HS-27A (cell line): Measurements from ENCODE around the gene ZNF76.

Experiments
- DNase-seq: peaks from one replicate; pipeline ENCODE4 v3.0.0-alpha.2; 2012; ENCODE audit warnings: low read depth, missing footprints

ZNF76 gene

DNA sequence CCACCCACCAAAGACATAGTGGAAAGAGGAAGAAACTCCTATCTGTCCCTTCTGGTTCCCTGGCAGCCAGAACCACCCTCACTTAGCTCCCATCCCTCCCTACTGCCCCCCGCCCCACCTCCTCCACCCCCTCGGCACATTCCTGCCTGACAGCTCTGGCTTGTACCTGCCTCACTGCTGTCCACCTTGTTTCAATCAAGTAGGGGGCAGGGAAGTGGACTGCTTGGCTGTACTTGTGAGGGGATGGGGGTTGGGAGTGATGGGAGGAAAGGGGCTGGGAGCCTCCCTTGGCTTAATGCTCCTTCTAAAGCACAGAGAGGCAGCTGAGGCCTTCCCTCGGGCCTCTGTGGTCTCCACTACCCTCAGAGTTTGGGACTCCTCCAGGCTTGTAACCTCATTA is 22.1 kb upstream of the ZNF76 start:
- DNase-seq: no peak

DNA sequence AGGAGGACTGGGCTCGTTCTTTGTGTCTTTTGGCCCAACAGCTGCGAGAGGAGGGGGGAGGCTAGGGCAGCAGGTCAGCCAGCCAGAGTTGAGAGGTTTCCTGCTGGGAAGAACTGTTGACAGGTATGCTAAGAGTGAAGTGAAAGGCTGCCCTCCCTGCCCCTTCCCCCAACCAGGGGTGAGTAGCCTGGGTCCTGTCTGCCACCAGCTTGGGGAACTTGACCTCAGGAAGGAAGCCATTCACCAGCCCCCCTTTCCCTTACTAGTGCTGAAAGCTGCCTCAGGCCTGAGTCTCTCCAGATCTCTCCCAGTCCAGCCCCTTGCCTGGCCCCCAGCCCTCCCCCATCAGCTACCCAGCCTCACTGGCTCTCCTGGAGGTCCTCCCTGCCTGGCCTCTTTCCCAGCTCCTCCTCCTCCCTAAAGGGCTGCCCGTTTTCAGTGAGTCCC is 20.7 kb upstream of the ZNF76 start:
- DNase-seq: no peak

DNA sequence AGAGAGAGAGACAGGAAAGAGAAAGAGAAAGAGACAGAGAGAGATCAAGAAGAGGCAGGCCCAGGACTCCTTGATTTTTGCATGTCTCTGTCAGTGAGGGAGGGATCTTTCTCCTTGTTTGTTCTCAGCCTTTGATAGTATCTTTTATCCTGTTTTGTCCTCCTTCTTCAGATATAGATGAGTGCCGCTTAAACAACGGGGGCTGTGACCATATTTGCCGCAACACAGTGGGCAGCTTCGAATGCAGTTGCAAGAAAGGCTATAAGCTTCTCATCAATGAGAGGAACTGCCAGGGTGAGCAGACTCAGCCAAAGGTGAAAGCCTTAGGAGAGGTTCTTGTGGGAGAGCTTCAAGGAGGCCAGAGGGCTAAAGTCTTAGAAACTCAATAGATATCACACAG is 20.0 kb upstream of the ZNF76 start:
- DNase-seq: no peak

- no peak for DNase-seq
These were observed 18.4 kb upstream of the ZNF76 start for GRCh38 chr6:35240838-35241801.

DNA sequence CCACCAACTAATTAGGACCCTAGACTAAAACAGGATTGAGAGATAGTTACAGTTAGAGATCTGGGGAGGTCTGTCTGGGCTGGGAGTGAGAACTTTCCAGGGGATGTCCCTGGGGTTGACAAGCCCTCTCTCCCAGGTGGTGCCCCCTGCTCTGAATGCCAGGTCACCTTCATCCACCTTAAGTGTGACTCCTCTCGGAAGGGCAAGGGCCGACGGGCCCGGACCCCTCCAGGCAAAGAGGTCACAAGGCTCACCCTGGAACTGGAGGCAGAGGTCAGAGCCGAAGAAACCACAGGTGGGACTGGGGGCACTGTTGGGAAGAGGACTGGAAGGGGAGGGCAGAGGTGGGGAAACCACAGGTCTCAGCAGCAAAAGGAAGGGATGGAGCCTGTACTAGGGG is 17.0 kb upstream of the ZNF76 start:
- no peak for DNase-seq

- no peak for DNase-seq
These were observed 16.6 kb upstream of the ZNF76 start for GRCh38 chr6:35242906-35243305.

- DNase-seq: no peak
These were observed 16.1 kb upstream of the ZNF76 start for GRCh38 chr6:35243386-35243958.

DNA sequence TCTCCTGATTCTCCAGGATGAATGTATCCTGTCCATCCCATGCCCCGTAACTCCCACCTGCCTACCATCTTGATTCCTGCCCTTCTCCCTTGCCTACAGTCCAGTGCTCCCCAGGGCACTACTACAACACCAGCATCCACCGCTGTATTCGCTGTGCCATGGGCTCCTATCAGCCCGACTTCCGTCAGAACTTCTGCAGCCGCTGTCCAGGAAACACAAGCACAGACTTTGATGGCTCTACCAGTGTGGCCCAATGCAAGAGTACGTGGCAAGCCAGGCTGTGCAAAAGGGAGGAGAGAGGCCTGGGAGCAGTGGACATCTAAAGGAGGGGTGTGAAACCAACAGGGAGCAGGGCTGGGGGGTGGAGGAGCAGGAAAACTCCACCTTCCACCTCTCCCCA is 15.0 kb upstream of the ZNF76 start:
- no peak for DNase-seq

GRCh38 chr6:35247642-35248231 is 11.8 kb upstream of the ZNF76 start:
- no peak for DNase-seq

- DNase-seq: no peak
These were observed 11.2 kb upstream of the ZNF76 start for GRCh38 chr6:35248300-35248699.

DNA sequence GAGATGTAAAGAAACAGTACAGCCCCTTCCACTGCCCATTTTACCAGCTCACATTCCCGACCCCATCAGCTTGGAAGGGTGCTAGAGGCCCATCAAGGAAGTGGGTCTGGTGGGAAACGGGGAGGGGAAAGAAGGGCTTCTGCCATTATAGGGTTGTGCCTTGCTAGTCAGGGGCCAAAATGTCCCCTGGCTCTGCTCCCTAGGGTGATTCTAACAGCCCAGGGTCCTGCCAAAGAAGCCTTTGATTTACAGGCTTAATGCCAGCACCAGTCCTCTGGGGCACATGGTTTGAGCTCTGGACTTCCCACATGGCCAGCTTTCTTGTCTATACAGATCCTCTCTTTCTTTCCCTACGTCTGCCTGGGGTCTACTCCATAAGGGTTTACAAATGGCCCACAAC is 10.6 kb upstream of the ZNF76 start:
- no peak for DNase-seq

- no peak for DNase-seq
These were observed 7.6 kb upstream of the ZNF76 start for GRCh38 chr6:35251949-35252348.

DNA sequence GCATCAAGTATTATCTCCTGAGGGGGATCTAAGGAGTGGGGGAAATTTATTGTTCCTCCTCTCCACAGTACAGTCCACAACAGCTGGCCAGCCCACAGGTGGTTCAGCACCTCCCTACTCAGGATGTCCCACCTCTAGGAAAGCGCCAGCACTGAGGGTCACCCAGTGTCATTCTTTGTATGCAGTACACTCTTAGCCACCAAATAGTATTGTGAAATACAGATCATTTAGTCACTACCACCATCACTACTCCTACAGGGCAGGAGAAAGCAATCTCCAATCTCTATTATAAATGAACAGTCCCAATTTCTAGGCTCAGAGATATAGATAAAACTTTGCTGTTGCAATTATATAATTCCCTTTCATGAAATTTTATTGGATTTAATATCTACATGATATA is 6.3 kb upstream of the ZNF76 start:
- DNase-seq: no peak

DNA sequence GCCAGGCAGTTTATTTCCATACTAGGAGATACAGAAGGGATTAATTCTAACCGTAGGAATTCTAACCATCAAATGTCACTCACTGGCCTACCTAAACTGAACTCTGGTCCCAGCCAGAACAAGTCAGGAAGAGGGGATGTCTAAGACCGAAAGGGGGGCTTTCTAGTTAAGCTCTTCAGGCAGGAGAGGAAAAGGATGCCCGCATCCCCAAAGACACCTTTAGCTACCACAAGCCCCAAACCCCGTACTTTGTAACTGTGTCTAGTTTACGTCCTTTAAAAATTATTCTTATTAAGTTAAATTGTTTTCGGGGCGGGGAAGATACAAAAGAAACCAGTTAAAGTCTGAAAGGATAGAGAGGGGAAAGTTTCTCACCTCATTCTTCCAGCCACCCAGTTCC is 1.2 kb upstream of the ZNF76 start:
- DNase-seq: no peak

GRCh38 chr6:35258858-35259193 is 709 bp upstream of the ZNF76 start:
- no peak for DNase-seq

- DNase-seq: no peak
These were observed 534 bp downstream of the ZNF76 start for GRCh38 chr6:35259948-35260590.

- no peak for DNase-seq
These were observed 1.3 kb downstream of the ZNF76 start for GRCh38 chr6:35260591-35261570.

- DNase-seq: no peak
These were observed 3.1 kb downstream of the ZNF76 start for GRCh38 chr6:35262596-35262995.

GRCh38 chr6:35264550-35265274 is 5.2 kb downstream of the ZNF76 start:
- DNase-seq: no peak

- DNase-seq: no peak
These were observed 6.0 kb downstream of the ZNF76 start for GRCh38 chr6:35265523-35265922.

DNA sequence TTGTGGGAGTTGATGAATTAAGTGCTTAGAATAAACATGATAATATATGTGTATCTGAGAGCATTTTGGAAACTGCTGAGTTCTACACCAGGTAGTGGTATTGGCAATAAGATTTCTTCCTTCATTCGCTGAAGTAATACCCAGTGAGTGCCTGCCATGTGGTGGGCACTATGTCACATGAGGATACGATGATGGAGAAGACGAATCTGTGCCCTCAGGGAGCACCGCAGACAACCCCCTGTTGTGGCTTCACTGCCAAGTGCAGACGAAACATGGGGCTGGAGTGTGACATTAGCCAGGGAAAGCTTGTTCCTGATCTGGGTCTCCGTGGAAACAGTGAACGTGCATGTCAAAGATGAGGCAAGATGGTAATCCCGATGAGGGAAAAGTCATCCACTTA is 7.9 kb downstream of the ZNF76 start:
- DNase-seq: no peak
